ENCODE results near the gene FBXO10.
"Not testable (repeated sequence)": the region's sequence is repeated elsewhere in the genome, so short reads cannot be mapped to it uniquely, and the experiment has no call there.

FBXO10 gene

GRCh38 chr9:37549527-37549926, 26.7 kb downstream of the FBXO10 start:
- no peak for FAIRE-seq

GRCh38 chr9:37547328-37547878, 28.8 kb downstream of the FBXO10 start:
- no peak for FAIRE-seq

GRCh38 chr9:37543468-37543867, 32.7 kb downstream of the FBXO10 start:
- FAIRE-seq, result no peak

GRCh38 chr9:37542895-37543294, 33.3 kb downstream of the FBXO10 start:
- FAIRE-seq, result no peak

- FAIRE-seq, result no peak
These were observed 33.7 kb downstream of the FBXO10 start for GRCh38 chr9:37542488-37542887.

GRCh38 chr9:37541465-37541864, 34.7 kb downstream of the FBXO10 start:
- FAIRE-seq, result no peak

GRCh38 chr9:37540634-37541033, 35.5 kb downstream of the FBXO10 start:
- FAIRE-seq, result no peak

- FAIRE-seq, result no peak
These were observed 36.5 kb downstream of the FBXO10 start for GRCh38 chr9:37539634-37540033.

- FAIRE-seq, result no peak
These were observed 38.1 kb downstream of the FBXO10 start for GRCh38 chr9:37538099-37538498.

- no peak for FAIRE-seq
These were observed 41.3 kb downstream of the FBXO10 start for GRCh38 chr9:37534901-37535300.

- FAIRE-seq, result no peak
These were observed 41.8 kb downstream of the FBXO10 start for GRCh38 chr9:37534412-37534811.

- no peak for FAIRE-seq
These were observed 44.5 kb downstream of the FBXO10 start for GRCh38 chr9:37531699-37532098.

GRCh38 chr9:37528652-37529471, 47.3 kb downstream of the FBXO10 start:
- FAIRE-seq, result no peak

GRCh38 chr9:37523916-37524315, 52.3 kb downstream of the FBXO10 start:
- FAIRE-seq, result no peak

GRCh38 chr9:37522971-37523370, 53.2 kb downstream of the FBXO10 start:
- FAIRE-seq, result no peak

- no peak for FAIRE-seq
These were observed 55.1 kb downstream of the FBXO10 start for GRCh38 chr9:37521111-37521510.

- FAIRE-seq, result no peak
These were observed 55.5 kb downstream of the FBXO10 start for GRCh38 chr9:37520641-37521040.

- no peak for FAIRE-seq
These were observed 58.3 kb downstream of the FBXO10 start for GRCh38 chr9:37517923-37518322.

- FAIRE-seq, result no peak
These were observed 60.4 kb downstream of the FBXO10 start for GRCh38 chr9:37515620-37516258.

- FAIRE-seq, result no peak
These were observed 61.2 kb downstream of the FBXO10 start for GRCh38 chr9:37514999-37515398.

GRCh38 chr9:37514415-37514814, 61.8 kb downstream of the FBXO10 start:
- FAIRE-seq, result not testable (repeated sequence)

- FAIRE-seq, result no peak
These were observed 63.7 kb downstream of the FBXO10 start for GRCh38 chr9:37512437-37512836.

GRCh38 chr9:37511016-37512010, 64.9 kb downstream of the FBXO10 start:
- FAIRE-seq, result no peak

Measured in G401.6 (cell line).